HS-27A (cell line): Measurements from ENCODE around the gene CD300A.

Experiments used
- DNase-seq: peaks from one replicate; pipeline ENCODE4 v3.0.0-alpha.2; 2012; ENCODE audit warnings: low read depth, missing footprints

CD300A gene

DNA sequence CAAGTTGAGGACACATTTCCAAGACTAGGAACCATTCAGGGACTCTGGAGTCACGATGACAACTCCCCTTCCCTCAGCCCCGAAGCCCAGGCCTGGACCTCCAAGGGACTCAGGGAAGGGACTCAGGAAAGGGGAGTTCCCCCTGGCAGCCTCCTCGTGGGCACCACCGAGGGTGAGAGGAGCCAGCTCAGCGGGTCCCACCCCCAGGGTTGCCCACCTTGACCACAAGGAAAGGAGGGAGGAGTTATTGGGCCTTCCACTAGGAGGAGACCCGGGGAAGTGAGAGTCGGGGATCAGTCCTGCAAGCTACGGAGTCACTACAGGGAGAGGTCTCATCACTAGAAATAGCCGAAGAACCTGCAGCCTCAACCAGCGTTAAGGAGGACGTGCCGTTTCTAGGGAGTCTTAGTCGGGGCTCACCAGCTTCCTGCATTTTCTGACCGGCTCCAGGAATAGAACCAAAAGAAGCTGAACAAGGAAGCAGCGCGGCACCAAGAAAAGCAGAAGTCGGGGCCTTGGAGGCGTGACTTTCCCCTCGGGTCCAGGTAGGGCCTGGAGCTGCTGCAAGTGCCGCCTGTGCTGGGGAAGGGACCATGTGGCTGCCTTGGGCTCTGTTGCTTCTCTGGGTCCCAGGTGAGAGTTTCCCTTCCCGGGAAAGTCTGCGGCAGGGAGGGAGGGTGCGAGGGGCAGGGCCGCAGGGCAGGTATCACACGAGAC lies at the start of gene CD300A:
TSS of gene CD300A (plus strand) at position 524 of the 717 bp plus-strand sequence. CDS start at position 594, 70 bp downstream.
- DNase-seq = no peak

GRCh38 chr17:74417178-74418045 lies 49.0 kb upstream of the CD300A start:
- no peak for DNase-seq

DNA sequence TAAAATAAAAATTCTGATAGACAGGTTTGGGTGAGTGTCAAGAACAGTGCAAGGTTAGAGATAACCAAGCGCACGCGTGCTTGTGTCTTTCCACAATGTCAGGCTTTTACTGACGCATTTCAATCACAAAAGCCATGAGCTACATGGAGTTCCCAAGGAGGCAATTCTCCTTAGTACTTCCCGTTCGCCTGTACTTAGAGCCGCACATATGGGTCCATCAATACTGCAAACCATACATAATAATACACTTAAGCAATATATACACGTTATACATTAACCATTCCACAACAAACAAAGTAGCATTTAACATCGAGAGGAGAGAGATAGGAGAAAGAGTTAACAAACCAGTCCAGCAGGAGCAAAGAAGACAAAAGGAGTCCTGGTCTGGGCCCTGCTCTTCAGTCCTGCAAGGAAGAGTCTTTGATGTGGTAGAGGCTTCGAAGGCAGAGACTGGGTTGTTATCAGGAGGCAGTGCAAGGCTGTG lies 46.5 kb upstream of the CD300A start:
- no peak for DNase-seq

DNA sequence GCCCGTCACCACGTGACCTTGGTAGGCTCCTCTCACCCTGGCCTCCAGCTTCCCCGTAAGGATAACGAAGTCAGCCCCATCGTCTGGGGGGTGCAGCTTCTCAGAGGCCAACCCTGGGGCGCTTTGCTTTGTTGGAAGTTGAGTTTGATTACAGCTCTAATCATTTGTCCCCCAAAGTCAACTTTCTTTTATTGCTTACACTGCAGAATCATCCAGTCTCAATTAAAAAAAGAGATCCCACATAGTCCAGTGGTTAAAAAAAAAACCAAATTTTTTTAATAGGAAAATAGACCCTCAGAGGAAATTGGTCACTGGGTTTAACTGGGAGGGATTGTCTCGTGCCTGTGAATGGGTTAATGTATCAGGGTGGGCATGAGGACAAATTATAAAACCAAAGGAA lies 42.3 kb upstream of the CD300A start:
- no peak for DNase-seq

GRCh38 chr17:74424657-74425056 lies 41.8 kb upstream of the CD300A start:
- DNase-seq = no peak

- DNase-seq = no peak
Measured at GRCh38 chr17:74426551-74427047, 39.8 kb upstream of the CD300A start.

- DNase-seq = no peak
Measured at GRCh38 chr17:74427048-74427762, 39.2 kb upstream of the CD300A start.

DNA sequence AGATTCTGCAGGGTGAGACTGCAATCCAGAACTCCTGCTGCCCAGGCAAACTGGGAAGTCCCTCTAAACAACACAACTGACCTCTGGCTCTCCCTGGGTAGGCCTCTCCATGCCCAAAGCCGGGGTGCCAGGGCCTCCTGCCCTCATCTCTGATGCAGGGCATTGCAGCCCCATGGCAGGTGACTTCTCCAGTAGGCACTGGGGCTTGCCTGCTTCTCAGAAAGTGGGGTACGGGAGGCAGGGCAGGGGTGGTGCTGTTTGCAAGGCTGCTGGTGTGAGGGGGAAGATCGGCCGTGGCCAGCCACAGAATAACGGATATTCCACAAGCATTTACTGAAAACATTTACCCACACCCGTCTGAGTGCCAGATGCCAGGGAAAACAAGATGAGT lies 38.7 kb upstream of the CD300A start:
- DNase-seq = no peak

DNA sequence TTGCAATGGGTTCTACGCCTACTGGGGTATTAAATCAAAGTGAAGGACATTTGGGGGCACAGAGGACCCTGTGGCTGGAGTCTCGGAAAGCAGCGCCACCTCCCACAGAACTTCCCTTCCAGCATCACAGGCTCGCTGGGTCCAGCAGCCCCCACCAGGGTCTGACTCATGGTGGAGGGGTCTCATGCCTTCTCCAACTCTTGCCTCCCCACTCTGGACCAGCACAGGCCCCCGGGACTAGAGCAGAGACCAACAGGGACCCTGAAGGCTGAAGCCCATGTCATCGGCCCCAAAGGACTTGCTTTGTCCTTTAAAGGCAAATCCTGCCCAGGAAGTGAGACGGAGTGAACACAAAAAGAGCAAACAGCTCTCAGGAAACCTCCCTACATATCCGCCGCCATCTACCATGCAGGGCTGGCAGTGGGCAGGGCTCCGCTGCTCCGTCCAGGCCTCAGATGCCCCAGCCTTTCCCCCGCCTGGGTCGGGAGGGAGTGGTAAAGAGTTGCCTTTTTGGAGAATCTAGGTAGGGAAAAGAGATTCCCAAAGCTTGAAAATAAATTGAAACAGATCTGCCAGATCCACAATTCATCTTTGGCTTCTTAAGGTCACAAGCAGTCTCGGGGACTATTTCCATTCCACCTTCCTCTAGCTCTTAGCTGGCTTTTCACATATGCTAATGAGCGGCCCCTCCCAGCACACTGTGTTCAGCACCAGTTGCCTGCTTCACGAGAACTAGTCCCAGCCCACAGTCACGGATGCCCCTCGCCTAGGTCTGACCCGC lies 36.6 kb upstream of the CD300A start:
- DNase-seq = no peak

- no peak for DNase-seq
Measured at GRCh38 chr17:74430385-74430705, 36.1 kb upstream of the CD300A start.

DNA sequence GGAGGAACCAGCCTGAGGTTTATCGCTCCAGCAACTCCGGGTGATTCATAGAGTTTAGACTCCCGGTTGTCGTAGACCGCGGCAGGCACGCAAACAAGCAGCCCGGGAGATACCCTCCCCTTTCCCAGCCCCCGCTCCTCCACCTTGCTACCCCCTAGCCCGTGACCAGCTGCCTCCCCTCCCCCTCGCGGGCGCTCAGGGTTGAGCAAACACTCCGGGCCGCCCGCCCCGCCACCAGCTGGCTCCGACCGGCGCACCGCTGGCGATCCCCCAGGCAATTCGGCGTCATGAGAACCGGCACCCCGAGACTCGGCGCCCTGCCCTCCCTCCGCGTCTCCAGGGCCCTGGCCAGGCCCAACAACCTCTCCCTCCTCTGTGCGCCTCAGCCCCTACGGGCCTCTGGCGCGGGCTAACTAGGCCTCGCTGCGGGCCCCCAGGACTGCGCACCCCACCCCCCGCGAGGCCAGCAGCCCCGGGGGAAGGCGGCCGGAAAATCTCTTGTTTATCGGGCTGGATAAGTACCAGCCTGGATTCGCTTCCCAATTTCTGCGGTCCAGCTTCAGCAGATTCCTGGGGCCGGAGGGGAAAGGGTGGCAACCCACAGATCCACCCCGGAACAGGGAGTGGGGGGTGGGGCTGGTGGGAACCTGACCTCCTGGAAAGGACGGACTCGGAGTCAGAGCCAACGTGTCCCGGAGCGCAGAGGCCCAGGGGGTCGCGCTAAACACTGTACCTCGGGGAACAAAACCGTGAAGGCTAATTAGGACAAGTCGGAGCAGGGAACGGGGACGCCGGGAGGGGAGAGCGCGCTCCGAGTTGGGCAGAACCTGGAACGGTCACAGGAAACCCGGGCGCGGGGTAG lies 35.5 kb upstream of the CD300A start:
- DNase-seq = no peak

- DNase-seq = no peak
Measured at GRCh38 chr17:74431568-74432423, 34.6 kb upstream of the CD300A start, which contains the start of gene GPRC5C. Gene GPRC5C, plus strand, starts transcription at chr17:74432088. Its CDS starts 7,689 bp downstream, at chr17:74439777.

DNA sequence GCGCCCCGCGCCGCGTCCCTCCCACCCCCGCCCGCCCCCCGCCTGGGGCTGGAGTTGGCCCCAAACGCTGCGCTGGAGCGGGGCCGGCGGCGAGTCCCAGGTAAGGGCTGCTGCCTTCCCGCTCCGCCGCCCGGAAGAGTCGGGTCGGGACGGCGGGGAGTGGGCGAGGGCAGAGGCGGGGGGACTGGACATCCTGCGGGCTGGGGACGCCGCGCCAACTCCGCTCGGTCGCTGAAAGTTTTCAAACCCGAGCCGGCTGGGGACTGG lies 34.1 kb upstream of the CD300A start:
- DNase-seq = no peak

DNA sequence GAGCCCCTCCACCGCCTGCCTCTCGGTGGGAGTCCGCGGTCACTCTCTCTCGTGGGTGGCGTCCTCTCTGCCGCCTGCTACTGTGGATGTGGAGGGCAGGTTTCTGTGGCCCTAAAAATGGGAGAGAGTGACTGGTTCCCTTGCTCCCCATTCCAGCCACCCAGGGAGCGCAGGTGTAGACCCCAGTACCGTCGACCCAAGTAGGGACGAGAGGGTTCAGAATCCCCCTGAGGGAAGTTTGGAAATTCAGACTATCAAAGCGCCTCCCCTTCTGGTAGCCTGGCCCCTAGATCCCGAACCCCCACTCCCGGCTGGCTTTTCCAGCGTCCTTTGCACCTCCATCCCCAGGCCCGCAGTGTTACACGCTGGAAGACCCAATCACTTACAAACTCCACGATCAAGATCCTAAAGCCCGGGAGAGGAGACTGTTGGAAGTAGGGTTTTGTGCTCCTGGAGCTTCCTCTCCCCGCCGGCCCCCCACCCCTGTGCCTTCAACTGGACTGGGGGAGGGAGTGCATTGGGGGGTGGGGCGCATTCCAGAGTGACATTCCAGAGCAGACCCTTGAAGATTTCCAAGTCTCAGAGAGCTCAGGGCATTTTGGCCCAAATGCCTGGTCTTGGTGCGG lies 33.6 kb upstream of the CD300A start:
- no peak for DNase-seq

GRCh38 chr17:74433421-74434121 lies 32.9 kb upstream of the CD300A start:
- DNase-seq = no peak

GRCh38 chr17:74435775-74436359 lies 30.6 kb upstream of the CD300A start:
- DNase-seq = no peak

DNA sequence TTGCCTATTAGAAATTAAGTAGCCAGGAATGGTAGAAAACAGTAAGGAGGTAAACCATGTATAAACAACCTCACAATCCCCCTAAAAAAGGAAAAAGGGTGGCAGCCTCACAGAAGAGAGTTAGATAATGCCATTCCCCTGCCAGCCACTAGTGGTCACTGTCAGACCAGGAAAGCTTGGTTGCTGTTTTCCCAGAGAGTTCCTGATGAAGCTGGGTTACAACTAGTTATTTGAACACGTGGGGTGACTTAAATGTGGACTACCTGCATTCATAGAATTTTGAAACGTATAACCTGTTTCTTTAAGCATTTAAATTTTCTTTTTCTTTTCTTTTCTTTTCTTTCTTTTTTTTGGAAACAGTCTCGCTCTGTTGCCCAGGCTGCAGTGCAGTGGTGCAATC lies 28.7 kb upstream of the CD300A start:
- DNase-seq = no peak
